KMS-11 (cell line): ENCODE data around the gene HABP4.

Experiments
- H2AFZ ChIP-seq: fragments of 200-600 bp; sonication (generic); 2 replicates; pipeline ENCODE4 v1.6.1; 2016; ENCODE audit warnings: antibody characterized with exemption, mixed run types, low read depth
- H3K27ac ChIP-seq: fragments of 200-600 bp; sonication (generic); 2 replicates; pipeline ENCODE4 v1.6.1; 2016; ENCODE audit warnings: mild to moderate bottlenecking, mixed run types
- H3K27me3 ChIP-seq: fragments of 200-600 bp; sonication (generic); 2 replicates; pipeline ENCODE4 v1.6.1; 2017; ENCODE audit warnings: mild to moderate bottlenecking, low read depth, mixed run types, moderate library complexity; ENCODE audit not compliant: insufficient read depth
- H3K36me3 ChIP-seq: fragments of 200-600 bp; sonication (generic); 2 replicates; pipeline ENCODE4 v1.6.1; 2017; ENCODE audit warnings: mild to moderate bottlenecking, mixed run types; ENCODE audit not compliant: insufficient read depth
- H3K4me1 ChIP-seq: fragments of 200-600 bp; sonication (generic); 2 replicates; pipeline ENCODE4 v1.6.1; 2016; ENCODE audit warnings: mild to moderate bottlenecking, low read depth, mixed run types; ENCODE audit not compliant: poor library complexity, severe bottlenecking
- H3K4me2 ChIP-seq: fragments of 200-600 bp; sonication (generic); 2 replicates; pipeline ENCODE4 v1.7.0; 2016; ENCODE audit warnings: mild to moderate bottlenecking, mixed run types
- H3K4me3 ChIP-seq: fragments of 200-600 bp; sonication (generic); IDR thresholded peaks from 2 replicates; pipeline ENCODE4 v1.6.1; 2017; ENCODE audit warnings: low read depth, low read length, mixed read lengths; ENCODE audit not compliant: insufficient read depth
- H3K79me2 ChIP-seq: fragments of 200-600 bp; sonication (generic); 2 replicates; pipeline ENCODE4 v1.6.1; 2016; ENCODE audit warnings: low read depth, mixed run types; ENCODE audit not compliant: insufficient read depth
- H3K9ac ChIP-seq: fragments of 200-600 bp; sonication (generic); 2 replicates; pipeline ENCODE4 v1.6.1; 2016; ENCODE audit warnings: mild to moderate bottlenecking, mixed run types
- H4K20me1 ChIP-seq: fragments of 200-600 bp; sonication (generic); 2 replicates; pipeline ENCODE4 v1.6.1; 2016; ENCODE audit warnings: mild to moderate bottlenecking, mixed run types; ENCODE audit not compliant: insufficient read depth
- CTCF ChIP-seq: fragments of 200-600 bp; sonication (generic); conservative IDR thresholded peaks from 2 replicates; pipeline ENCODE4 v1.6.1; 2017; ENCODE audit warnings: low read depth, mild to moderate bottlenecking, antibody characterized with exemption, low read length, moderate library complexity, mixed read lengths

The HABP4 gene

GRCh38 chr9:96524764-96525163, 74.8 kb downstream of the HABP4 start:
- no peak overlapping the region for H3K27ac ChIP-seq
- H3K4me1 ChIP-seq: no peaks in the 10 kb centered on the region
- no peak overlapping the region for H2AFZ ChIP-seq
- no peaks in the 10 kb centered on the region for H3K36me3 ChIP-seq
- no peak for TF ChIP-seq CTCF
- H3K9ac ChIP-seq: no peak overlapping the region
- no peak overlapping the region for H3K4me3 ChIP-seq
- no peaks in the 10 kb centered on the region for H3K79me2 ChIP-seq
- H4K20me1 ChIP-seq: no peaks in the 10 kb centered on the region
- H3K27me3 ChIP-seq: no peaks in the 10 kb centered on the region
- H3K4me2 ChIP-seq: no peak overlapping the region

DNA sequence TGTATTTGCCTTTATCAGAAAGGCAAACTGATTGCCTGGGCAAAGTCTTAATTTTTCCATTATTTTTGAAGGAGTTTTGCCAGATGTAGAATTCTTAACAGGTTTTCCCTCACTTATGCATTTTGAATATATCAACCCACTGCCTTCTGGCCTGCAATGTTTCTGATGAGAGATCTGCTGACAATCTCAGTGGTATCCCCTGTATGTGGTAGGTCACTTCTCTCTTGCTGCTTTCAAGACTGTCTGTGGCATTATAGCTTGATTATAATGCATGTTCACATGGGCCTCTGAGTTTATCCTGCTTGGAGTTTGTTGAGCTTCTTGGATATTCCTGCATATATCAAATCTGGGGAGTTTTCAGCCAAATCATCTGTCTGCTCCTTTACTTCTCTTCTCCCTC, 82.2 kb downstream of the HABP4 start:
- H3K4me1 ChIP-seq: no peaks in the 10 kb centered on the region
- TF ChIP-seq CTCF: no peak
- H4K20me1 ChIP-seq: no peaks in the 10 kb centered on the region
- no peak overlapping the region for H3K4me3 ChIP-seq
- no peak overlapping the region for H3K9ac ChIP-seq
- no peak overlapping the region for H2AFZ ChIP-seq
- no peaks in the 10 kb centered on the region for H3K27me3 ChIP-seq
- H3K36me3 ChIP-seq: no peaks in the 10 kb centered on the region
- no peaks in the 10 kb centered on the region for H3K79me2 ChIP-seq
- H3K4me2 ChIP-seq: no peak overlapping the region
- H3K27ac ChIP-seq: no peak overlapping the region

DNA sequence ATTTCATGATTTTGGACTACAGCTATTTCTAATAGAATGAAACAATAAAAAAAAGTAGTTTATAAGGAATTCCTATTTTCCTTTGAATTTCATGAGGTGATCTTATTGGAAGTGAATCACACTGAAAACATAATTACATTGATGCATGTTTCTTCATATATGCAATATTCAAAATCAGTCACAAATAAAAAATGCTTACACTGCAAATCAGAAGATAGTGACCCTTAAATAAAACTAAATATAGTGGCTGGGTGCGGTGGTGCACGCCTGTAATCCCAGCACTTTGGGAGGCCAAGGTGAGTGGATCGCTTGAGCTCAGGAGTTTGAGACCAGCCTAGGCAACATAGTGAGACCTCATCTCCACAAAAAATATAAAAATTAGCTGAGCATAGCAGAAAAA, 90.1 kb downstream of the HABP4 start:
- Histone ChIP-seq H3K36me3 (no peaks in the 10 kb centered on the region), H3K9ac (no peak overlapping the region), H3K4me2 (no peak overlapping the region), H3K4me3 (no peak overlapping the region), H3K79me2 (no peaks in the 10 kb centered on the region), H3K27me3 (no peaks in the 10 kb centered on the region), H3K27ac (no peak overlapping the region), H4K20me1 (no peaks in the 10 kb centered on the region), H2AFZ (no peak overlapping the region), H3K4me1 (no peaks in the 10 kb centered on the region)
- no peak for TF ChIP-seq CTCF
